Dedifferentiated amniotic fluid mesenchymal stem cell (primary cell): ENCODE results near the gene RFK.
"Not testable (repeated sequence)": the region's sequence is repeated elsewhere in the genome, so short reads cannot be mapped to it uniquely, and the experiment has no call there.

ENCODE experiments used
- DNase-seq: peaks from one replicate; pipeline ENCODE4 v3.0.0-alpha.2; 2016; ENCODE audit errors: extremely low spot score

Gene RFK

DNA sequence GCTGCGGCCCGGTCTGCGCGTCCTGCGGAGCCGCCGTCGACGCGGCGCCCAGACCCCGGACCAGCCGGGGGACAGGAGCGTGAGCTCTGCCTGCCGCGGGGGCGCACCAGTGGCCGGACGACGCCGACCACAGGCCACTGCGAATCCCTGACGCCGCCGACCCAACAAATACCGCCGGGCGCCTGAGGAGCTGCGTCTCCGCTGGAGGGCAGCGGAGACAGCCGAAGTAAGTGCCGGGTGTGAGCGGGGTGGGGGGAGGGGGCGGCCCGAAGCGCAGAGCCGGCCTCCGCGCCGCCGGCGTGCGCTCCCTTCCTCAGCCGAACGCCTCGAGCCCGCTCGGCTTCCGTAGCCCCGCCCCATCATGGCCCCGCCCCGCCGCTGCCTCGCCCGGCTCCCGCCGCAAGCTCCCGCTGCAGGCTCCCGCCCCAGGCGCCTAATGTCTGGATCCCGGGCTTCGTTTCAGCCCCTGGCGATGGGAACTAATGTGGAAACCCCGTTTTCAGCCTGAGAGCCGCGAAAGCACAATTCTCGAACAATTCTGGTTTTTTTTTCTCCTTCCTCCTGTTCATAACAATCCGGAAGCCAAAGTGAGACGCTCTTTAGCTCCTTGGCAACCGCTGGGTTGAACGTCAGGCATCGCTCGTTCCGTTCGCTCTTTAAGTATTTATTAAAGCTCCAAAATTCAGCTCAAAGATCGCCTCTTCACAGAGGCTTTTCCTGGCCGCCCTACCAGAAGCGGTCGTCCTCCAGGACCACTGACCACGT lies at the start of gene RFK:
RFK (minus strand) TSS at position 232 of the 765 bp plus-strand sequence. CDS start 255 bp downstream, outside the sequence.
- peak; percentile 83 for DNase-seq

DNA sequence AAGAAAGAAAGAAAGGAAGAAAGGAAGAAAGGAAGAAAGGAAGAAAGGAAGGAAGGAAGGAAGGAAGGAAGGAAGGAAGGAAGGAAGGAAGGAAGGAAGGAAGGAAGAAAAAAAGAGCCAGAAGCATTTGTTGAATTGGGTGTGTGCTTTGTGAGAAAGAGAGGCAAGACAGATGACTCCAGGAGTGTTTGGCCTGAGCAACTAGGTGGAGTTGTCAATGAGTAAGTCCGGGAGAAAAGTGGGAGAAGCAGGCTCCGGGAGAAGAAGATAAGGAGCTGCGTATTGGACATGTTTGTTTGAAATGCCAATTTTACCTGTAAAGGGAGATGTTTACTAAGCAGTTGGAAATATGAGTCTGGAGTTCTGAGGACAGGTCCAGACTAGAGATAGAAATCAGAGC lies 49.7 kb upstream of the RFK start:
- DNase-seq: no peak

DNA sequence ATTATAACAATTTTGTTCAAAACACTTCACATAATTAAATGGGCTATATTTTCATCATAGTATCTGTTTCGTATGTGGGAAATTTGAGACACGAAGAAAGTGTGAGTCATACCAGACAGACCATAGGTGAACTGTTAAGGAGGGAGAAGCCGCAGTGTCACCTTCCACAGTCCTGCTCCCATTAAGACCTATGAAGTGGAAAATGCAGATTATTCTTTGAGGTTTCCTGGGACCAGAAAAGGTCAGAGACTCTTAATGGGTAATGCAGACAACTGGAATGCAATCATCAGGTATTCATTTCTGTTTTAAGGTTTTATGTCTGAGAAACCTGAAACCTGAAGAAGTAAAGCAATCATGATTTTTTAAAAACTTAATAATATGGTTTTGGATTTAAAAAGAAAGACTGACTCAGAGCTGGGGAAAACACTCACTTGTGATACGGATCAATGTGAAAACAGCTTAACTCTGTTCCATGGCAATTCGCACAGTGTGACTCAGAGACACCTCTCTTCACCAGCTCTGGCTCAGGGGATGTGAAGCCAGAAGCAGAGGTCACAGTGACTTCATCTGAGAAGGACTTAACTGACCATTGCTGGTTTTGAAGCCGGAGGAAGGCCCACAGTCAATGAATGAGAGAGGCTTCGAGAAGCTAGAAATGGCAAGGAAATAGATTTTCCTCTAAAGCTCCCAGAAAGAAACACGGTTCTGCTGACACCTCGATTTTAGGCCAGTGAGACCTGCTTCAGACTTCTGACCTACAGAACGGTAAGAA lies 47.5 kb upstream of the RFK start:
- peak; percentile 28 for DNase-seq

DNA sequence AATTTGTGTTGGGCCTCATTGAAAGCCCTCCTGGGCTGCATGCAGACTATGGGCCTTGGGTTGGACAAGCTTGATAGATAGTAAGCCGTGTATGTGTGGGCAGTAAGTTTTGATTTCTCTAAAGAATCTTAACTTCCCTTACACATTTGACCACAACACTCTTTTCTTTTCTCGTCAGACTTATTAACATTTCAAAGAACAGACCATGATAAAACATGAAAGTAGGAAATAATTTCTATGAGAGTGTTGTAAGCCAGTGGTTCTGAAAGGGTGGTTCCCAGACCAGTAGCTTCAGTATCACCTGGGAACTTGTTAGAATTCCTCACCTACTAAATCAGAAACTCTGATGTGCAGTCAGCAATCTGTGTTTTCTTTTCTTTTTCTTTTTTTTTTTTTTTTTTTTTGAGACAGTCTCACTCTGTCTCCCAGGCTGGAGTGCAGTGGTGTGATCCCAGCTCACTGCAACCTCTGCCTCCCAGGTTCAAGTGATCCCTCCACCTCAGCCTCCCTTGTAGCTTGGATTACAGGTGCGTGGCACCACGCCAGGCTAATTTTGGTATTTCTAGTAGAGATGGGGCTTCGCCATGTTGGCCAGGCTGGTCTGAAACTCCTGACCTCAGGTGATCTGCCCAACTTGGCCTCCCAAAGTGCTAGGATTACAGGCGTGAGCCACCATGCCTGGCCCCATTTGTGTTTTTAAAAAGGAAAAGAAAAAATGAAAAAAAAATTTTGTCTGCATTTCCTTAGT lies 44.8 kb upstream of the RFK start:
- no peak for DNase-seq

DNA sequence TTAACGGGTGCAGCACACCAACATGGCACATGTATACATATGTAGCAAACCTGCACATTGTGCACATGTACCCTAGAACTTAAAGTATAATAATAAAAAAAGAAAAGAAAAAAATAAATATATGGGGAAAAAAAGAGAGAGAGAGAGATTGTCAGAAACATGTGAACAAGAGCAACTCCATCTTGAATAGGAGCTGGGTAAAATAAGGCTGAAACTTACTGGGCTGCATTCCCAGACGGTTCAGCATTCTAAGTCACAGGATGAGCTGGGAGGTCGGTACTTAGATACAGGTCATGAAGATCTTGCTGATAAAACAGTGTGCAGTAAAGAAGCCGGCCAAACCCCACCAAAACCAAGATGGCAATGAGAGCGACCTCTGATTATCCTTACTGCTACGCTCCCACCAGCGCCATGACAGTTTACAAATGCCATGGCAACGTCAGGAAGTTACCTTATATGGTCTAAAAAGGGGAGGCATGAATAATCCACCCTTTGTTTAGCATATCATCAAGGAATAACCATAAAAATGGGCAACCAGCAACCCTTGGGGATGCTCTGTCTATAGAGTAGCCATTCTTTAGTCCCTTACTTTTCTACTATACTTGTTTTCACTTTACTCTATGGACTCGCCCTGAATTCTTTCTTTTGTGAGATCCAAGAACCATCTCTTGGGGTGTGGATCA lies 42.9 kb upstream of the RFK start:
- not testable (repeated sequence) for DNase-seq

DNA sequence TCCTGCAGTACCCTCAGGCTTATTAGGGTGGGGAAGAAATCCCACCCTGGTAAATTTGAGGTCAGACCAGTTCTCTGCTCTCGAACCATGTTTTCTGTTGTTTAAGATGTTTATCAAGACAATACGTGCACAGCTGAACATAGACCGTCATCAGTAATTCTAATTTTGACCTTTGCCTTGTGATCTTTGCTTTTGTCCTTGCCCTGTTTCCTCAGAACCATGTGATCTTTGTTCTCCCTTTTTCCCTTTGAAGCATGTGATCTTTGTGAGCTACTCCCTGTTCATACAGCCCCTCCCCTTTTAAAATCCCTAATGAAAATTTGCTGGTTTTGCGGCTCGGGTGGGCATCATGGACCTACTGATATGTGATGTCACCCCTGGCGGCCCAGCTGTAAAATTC lies 40.7 kb upstream of the RFK start:
- not testable (repeated sequence) for DNase-seq

DNA sequence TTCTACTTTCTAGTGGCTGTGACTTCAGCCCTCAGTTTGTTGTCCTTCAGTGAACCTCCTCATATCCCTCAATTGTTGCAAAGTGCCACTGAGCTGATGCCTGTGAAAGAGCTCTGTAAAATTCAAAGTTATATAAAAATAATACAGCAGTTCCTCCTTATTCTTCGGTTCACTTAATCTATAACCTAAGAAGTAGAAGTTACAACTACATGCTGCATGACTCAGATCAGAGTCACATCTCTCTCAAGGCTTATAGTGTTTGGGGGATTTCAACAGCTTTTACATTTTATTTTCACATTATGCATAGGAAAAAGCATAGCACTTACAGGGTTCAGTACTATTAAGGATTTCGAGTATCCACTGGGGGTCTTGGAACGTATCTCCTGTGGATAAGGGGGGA lies 39.6 kb upstream of the RFK start:
- DNase-seq: no peak

DNA sequence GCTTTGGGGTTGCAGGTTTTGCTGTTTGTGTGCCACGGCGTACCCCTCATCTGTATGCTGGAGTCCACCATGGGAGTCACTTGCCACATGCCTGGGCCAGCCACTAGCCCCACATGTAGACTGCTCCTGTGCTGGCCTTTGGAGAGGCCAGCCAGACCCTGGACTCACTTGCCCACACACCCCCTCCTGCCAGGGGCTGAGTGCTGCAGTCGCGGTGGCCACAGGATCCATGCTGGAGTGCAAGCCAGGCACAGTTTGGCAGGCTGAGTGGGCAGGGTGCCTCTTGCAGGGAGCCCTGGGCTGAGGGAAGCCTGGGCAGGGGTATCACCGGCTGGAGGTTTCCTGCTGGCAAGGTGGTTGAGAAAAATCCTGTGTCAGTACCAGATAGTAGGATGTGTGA lies 39.2 kb upstream of the RFK start:
- DNase-seq: no peak

DNA sequence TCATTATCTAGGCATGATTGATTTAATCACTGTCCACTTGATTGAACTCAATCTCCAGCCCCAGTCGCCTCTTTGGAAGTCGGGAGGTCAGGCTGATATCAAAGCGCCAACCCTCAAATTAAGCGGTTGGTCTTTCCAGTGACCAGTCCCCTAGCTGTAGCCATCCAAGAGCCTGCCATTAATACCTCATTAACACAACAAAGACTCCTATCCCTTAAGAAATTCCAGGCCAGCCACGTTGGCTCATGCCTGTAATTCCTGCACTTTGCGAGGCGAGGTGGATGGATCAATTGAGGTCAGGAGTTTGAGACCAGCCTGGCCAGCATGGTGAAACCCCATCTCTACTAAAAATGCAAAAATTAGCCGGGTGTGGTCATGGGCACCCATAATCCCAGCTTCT lies 37.4 kb upstream of the RFK start:
- DNase-seq: no peak

DNA sequence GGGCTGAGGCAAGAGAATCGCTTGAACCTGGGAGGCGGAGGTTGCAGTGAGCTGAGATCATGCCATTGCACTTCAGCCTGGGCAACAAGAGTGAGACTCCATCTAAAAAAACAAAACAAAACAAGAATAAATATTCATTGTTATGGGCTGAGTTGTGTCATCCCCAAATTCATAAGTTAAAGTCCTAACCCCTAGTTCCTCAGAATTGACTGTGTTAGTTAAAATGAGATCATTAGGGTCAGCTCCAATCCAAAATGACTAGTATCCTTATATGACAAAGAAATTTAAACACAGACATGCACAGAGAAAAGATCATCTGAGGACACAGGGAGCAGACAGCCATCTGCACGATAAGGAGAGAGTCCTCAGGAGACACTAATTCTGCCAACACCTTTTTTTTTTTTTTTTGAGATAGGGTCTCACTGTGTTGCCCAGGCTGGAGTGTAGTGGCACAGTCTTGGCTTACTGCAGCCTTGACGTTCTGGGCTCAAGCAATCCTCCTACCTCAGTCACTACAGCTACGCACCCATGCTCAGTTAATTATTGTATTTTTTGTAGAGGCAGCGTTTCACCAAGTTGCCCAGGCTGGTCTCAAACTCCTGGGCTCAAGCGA lies 32.7 kb upstream of the RFK start:
- DNase-seq: no peak

DNA sequence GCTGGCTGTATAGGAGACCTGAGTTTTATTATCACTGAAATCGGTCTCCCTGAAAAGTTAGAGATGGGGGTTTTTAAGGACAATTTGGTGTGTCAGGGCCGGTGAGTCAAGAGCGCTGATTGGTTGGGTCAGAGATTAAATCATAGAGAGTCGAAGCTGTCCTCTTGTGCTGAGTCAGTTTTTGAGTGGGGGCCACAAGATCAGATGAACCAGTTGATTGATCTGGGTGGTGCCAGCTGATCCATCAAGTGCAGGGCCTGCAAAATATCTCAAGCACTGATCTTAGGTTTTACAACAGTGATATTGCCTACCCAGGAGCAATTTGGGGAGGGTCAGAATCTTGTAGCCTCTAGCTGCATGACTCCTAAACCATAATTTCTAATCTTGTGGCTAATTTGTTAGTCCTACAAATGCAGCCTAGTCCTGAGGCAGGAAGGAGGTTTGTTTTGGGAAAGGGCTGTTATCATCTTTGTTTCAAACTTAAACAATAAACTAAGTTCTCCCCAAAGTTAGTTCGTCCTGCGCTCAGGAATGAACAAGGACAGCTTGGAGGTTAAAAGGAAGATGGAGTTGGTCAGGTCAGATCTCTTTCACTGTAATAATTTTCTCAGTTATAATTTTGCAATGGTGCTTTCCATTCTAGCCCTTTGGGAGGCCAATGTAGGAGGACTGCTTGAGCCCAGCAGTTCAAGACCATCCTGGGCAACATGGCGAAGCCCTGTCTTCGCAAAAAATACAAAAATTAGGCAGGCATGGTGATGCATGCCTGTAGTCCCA lies 31.6 kb upstream of the RFK start:
- no peak for DNase-seq

DNA sequence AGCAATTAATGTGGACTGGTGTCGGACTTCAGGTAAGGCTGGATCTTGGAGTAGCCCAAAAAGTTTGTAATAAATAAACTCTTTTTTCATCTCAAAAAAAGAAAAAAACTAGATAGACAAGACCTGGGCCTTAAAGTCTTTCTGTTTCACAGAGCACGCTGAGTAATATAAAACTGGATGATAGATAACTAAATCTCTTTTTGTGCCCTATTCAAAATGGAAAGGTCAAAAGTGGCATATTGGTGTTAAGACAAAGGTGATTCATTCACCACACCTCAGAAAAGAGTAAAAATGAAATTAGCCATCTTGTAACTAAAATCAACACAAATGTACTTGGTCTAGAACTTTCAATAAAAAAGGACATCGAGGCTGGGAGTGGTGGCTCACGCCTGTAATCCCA lies 30.3 kb upstream of the RFK start:
- DNase-seq: no peak

DNA sequence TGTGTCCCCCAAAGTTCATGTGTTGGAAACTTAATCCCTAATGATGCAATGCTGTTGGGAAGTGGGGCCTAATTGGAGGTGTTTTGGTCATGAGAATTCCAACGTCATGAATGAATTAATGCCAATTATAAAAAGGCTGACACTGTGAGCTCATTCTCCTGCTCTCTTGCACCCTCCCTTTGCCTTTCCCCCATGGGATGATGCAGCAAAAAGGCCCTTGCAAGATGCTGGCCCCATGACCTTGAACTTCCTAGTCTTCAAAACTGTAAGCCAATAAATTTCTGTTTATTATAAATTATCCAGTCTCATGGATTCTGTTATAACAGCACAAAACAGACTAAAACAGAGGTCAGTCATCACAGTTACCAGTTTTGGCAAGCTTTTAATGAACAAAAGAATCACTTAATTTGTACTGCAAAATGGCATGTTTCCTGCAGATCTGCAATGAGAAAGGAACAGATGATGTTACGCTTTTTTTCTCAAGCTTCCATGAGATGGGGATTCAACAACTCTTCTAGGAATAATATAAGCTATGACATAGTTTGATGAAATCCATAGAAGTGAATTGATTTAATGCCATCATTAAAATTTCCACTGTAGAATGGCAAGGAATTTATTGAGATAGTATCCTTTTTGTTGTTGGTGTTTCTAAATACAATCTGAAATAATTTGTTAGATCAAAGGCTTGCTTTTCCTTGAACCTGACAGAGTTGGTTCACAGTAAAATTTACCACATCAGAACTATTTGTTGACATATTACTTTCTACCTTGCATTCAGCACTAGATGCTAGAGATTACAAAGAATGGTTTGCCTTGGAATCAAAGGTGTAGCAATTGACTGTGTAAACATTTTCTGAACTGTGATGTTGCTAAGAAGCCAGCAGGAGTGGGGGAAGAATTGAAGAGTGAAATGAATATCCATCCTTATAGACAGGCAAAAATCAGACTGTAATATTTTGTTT lies 29.3 kb upstream of the RFK start:
- no peak for DNase-seq

DNA sequence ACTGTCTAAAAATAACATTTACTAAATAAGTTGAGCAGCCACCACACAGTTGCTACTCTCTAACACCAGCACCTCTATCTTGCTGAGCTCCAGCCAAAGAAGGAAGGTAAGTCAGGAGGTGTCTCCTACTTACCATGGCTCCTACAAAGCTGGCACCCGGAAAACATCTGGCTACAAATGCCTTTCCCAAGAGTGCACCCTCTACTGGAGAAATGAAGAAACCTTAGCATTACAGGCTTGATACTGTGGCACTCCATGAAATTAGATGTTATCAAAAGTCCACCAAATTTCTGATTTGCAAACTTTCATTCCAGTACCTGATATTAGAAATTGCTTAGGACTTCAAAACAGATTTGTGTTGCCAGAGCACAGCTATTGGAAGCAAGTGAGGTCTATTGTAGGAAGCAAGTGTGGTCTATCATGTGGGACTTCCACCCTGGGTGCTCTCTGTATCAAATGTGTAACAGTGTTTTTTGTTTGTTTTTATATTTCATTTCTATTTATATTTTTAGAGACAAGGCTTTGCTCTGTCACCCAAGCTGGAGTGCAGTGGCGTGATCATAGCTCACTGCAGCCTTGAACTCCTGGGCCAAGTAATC lies 25.7 kb upstream of the RFK start:
- DNase-seq: no peak

DNA sequence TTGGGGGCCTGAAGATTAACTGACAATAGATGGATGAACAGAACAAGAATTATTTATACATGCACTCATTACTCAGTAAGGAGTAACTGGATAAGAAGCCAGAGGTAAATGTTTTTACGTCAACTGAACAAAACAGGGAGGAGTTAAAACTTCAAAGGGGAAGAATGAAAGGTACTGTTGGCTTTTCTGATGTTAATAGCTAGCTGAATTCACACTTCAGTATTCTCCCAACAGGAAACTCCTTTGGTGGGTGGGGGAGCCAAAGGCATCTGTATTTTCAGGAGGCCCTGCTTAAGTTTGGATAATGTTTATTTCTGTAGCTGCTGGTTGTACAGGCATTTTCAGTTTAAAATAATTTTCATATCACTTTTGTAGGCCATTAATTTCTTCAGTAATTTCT lies 23.2 kb upstream of the RFK start:
- no peak for DNase-seq

DNA sequence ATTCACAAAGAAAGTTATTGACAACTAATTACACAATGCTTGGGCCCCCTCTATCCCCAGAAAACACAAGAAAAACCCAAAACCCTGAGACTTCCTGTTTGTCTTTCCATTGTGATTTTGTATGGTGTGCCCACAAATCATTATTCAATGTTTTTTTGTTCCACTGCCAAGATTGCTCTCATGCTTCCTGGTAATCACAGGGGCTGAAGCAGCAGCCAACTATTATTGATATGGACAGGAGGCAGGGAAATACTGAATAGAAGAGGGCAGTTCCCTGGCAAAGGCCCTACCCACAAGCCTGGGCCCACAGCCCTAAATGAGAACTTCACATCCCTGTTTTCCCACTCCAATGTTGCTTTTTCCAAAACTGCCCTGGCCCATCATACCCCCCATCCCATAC lies 21.5 kb upstream of the RFK start:
- DNase-seq: no peak

DNA sequence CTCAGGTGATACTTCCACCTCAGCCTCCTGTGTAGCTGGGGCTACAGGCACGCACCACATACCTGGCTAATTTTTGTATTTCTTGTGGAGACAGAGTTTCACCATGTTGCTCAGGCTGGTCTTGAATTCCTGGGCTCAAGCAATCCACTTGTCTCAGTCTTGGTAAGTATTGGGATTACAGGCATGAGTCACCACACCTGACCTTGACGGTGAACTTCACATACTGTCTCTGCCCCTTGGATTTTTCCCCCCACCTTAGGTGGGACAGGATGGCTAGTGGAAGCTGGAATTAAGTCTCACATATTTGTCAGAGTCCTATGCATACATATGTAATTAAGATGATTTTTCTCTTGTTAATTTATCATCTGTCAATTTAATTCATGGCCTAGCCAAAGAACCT lies 20.9 kb upstream of the RFK start:
- no peak for DNase-seq

DNA sequence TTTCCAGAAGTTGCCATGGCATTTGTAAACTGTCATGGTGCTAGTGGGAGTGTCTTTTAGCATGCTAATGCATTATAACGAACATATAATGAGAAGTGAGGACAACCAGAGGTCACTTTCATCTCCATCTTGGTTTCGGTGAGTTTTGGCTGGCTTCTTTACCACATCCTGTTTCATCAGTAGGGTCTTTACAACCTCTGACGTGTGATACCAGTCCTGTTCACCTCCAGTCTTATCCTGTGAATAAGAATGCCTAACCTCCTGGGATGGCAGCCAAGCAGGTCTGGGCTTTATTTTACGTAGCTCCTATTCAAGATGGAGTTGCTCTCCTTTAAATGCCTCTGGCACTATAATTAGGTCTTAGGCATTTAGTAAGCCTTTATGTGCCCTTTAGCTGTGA lies 20.4 kb upstream of the RFK start:
- DNase-seq: no peak

DNA sequence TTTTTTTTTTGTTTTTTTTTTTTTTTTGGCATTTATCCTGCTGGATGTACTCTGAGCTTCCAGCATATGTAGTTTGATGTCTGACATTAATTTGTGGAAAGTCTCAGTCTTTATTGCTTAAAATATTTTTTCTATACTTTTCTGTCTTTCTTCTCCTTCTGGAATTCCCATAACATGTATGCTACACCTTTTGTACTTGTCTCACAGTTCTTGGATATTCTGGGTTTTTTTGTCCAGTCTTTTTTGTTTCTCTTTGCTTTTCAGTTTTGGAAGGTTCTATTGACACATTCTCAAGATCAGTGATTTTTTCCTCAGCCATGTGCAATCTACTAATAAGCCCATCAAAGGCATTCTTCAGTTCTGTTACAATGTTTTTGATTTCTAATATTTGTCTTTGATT lies 19.4 kb upstream of the RFK start:
- no peak for DNase-seq
